Astrocyte (in vitro differentiated cells and primary cell): ENCODE results near the gene CAV1. TPM values are rescaled to one million over a fixed set of nuclear protein-coding genes. Genes with fewer than 3 reads are reported as not detected.

ENCODE experiments used
- DNase-seq: peaks from one replicate; pipeline ENCODE4 v3.0.0-alpha.2; 2010; ENCODE audit warnings: low read depth
- FAIRE-seq: peaks from 2 replicates; lab custom pipeline; 2011; peaks lifted over from hg19 to GRCh38; lab: Jason Lieb, UNC
- H2AFZ ChIP-seq: 2 replicates; pipeline ENCODE4 v1.6.0; 2012; ENCODE audit warnings: low read depth, low read length, inconsistent platforms
- H3K27ac ChIP-seq: 2 replicates; pipeline ENCODE4 v1.5.1; 2011; ENCODE audit warnings: low read depth, low read length, inconsistent platforms
- H3K27me3 ChIP-seq: 2 replicates; pipeline ENCODE4 v1.6.0; 2011; ENCODE audit warnings: low read length, inconsistent platforms; ENCODE audit not compliant: insufficient read depth
- H3K36me3 ChIP-seq: 2 replicates; pipeline ENCODE4 v1.5.1; 2011; ENCODE audit warnings: low read length, inconsistent platforms; ENCODE audit not compliant: insufficient read depth
- H3K4me1 ChIP-seq: 2 replicates; pipeline ENCODE4 v1.5.1; 2011; ENCODE audit warnings: low read length, inconsistent platforms; ENCODE audit not compliant: insufficient read depth
- H3K4me2 ChIP-seq: 2 replicates; pipeline ENCODE4 v1.6.0; 2012; ENCODE audit warnings: low read length, inconsistent platforms
- H3K4me3 ChIP-seq: 2 replicates; pipeline ENCODE4 v1.5.1; 2011; ENCODE audit warnings: low read depth, mild to moderate bottlenecking, low read length, inconsistent platforms; ENCODE audit not compliant: insufficient read depth
- H3K79me2 ChIP-seq: 2 replicates; pipeline ENCODE4 v1.6.0; 2012; ENCODE audit warnings: mild to moderate bottlenecking, low read length, inconsistent platforms; ENCODE audit not compliant: insufficient read depth
- H3K9ac ChIP-seq: 2 replicates; pipeline ENCODE4 v1.6.0; 2012; ENCODE audit warnings: mild to moderate bottlenecking, low read length, inconsistent platforms
- H3K9me3 ChIP-seq: 2 replicates; pipeline ENCODE4 v1.5.1; 2012; ENCODE audit warnings: low read depth, mild to moderate bottlenecking, low read length, inconsistent platforms; ENCODE audit not compliant: insufficient read depth
- H4K20me1 ChIP-seq: 2 replicates; pipeline ENCODE4 v1.6.0; 2012; ENCODE audit warnings: low read length, inconsistent platforms; ENCODE audit not compliant: insufficient read depth
- H3K27ac Mint-ChIP-seq: one replicate; pipeline ENCODE4 v1.8.0; 2021; ENCODE audit warnings: mild to moderate bottlenecking, mixed read lengths; ENCODE audit not compliant: unreplicated experiment
- H3K27me3 Mint-ChIP-seq: one replicate; pipeline ENCODE4 v1.8.0; 2021; ENCODE audit warnings: low read depth, mixed read lengths; ENCODE audit not compliant: unreplicated experiment
- H3K36me3 Mint-ChIP-seq: one replicate; pipeline ENCODE4 v1.8.0; 2021; ENCODE audit warnings: low read depth, mixed read lengths; ENCODE audit not compliant: unreplicated experiment
- H3K4me1 Mint-ChIP-seq: one replicate; pipeline ENCODE4 v1.8.0; 2021; ENCODE audit warnings: low read depth, mixed read lengths; ENCODE audit not compliant: unreplicated experiment
- H3K4me3 Mint-ChIP-seq: one replicate; pipeline ENCODE4 v1.8.0; 2021; ENCODE audit warnings: mild to moderate bottlenecking, moderate library complexity, mixed read lengths; ENCODE audit not compliant: unreplicated experiment
- H3K9me3 Mint-ChIP-seq: one replicate; pipeline ENCODE4 v1.8.0; 2021; ENCODE audit warnings: mild to moderate bottlenecking, mixed read lengths; ENCODE audit not compliant: unreplicated experiment
- CTCF ChIP-seq: IDR thresholded peaks from 2 replicates; pipeline ENCODE4 v1.5.1; 2011; ENCODE audit warnings: low read depth, mild to moderate bottlenecking, inconsistent platforms, low read length, moderate library complexity; ENCODE audit not compliant: insufficient read depth
- EZH2 ChIP-seq: IDR thresholded peaks from 2 replicates; pipeline ENCODE4 v1.6.1; 2012; ENCODE audit warnings: mild to moderate bottlenecking, low read length, inconsistent platforms; ENCODE audit not compliant: insufficient read depth
- total RNA-seq: library from RNA; stranded (reverse); gene quantifications from 2 replicates; pipeline ENCODE4 v1.2.1, GENCODE V29; 2021

Gene CAV1
- total RNA-seq, 1 donor from 2014 or later = 472 TPM

GRCh38 chr7:116539879-116540278 is 15.0 kb downstream of the CAV1 start:
- Mint-ChIP-seq H3K4me3 (no peak overlapping the region), H3K36me3 (peaks cover 48% of the 10 kb centered on the region), H3K4me1 (peaks cover 54% of the 10 kb centered on the region), H3K9me3 (no peaks in the 10 kb centered on the region), H3K27me3 (no peaks in the 10 kb centered on the region), H3K27ac (no peak overlapping the region)
- peaks cover 58% of the 10 kb centered on the region for H4K20me1 ChIP-seq
- peaks cover 39% of the 10 kb centered on the region for H3K4me1 ChIP-seq
- FAIRE-seq = no peak
- no peak overlapping the region for H3K27ac ChIP-seq
- peaks cover 96% of the 10 kb centered on the region for H3K79me2 ChIP-seq
- no peak overlapping the region for H3K4me3 ChIP-seq
- H3K9me3 ChIP-seq = no peaks in the 10 kb centered on the region
- H2AFZ ChIP-seq = no peak overlapping the region
- TF ChIP-seq CTCF (no peak), EZH2 (no peak)
- H3K27me3 ChIP-seq = no peaks in the 10 kb centered on the region
- DNase-seq = no peak
- no peak overlapping the region for H3K4me2 ChIP-seq
- H3K36me3 ChIP-seq = peaks cover 38% of the 10 kb centered on the region
- H3K9ac ChIP-seq = no peak overlapping the region

- Mint-ChIP-seq H3K9me3 (no peaks in the 10 kb centered on the region), H3K36me3 (peaks cover 50% of the 10 kb centered on the region), H3K27ac (peak overlapping the region; percentile 88), H3K4me3 (no peak overlapping the region), H3K27me3 (no peaks in the 10 kb centered on the region), H3K4me1 (peaks cover 56% of the 10 kb centered on the region)
- H3K9me3 ChIP-seq = no peaks in the 10 kb centered on the region
- H3K4me2 ChIP-seq = no peak overlapping the region
- H3K9ac ChIP-seq = no peak overlapping the region
- peaks cover 96% of the 10 kb centered on the region for H3K79me2 ChIP-seq
- no peaks in the 10 kb centered on the region for H3K27me3 ChIP-seq
- H4K20me1 ChIP-seq = peaks cover 50% of the 10 kb centered on the region
- peaks cover 35% of the 10 kb centered on the region for H3K4me1 ChIP-seq
- peaks cover 39% of the 10 kb centered on the region for H3K36me3 ChIP-seq
- H3K4me3 ChIP-seq = no peak overlapping the region
- H2AFZ ChIP-seq = no peak overlapping the region
- no peak for TF ChIP-seq EZH2
- no peak for TF ChIP-seq CTCF
- no peak for FAIRE-seq
- H3K27ac ChIP-seq = peak overlapping the region; percentile 34
- no peak for DNase-seq
Observed at GRCh38 chr7:116540743-116541142, 15.9 kb downstream of the CAV1 start.

- H2AFZ ChIP-seq = no peak overlapping the region
- no peaks in the 10 kb centered on the region for H3K27me3 Mint-ChIP-seq
- no peaks in the 10 kb centered on the region for H3K27me3 ChIP-seq
- peaks cover 35% of the 10 kb centered on the region for H3K4me1 ChIP-seq
- H4K20me1 ChIP-seq = peaks cover 49% of the 10 kb centered on the region
- H3K36me3 Mint-ChIP-seq = peaks cover 46% of the 10 kb centered on the region
- no peaks in the 10 kb centered on the region for H3K9me3 ChIP-seq
- peak overlapping the region; percentile 77 for H3K27ac ChIP-seq
- H3K36me3 ChIP-seq = peaks cover 36% of the 10 kb centered on the region
- H3K4me3 Mint-ChIP-seq = no peak overlapping the region
- peaks cover 96% of the 10 kb centered on the region for H3K79me2 ChIP-seq
- FAIRE-seq (no peak), DNase-seq (no peak)
- H3K4me2 ChIP-seq = peak overlapping the region; percentile 10
- TF ChIP-seq EZH2 (no peak), CTCF (no peak)
- H3K4me1 Mint-ChIP-seq = peaks cover 58% of the 10 kb centered on the region
- H3K27ac Mint-ChIP-seq = peak overlapping the region; percentile 73
- no peaks in the 10 kb centered on the region for H3K9me3 Mint-ChIP-seq
- H3K9ac ChIP-seq = peak overlapping the region; percentile 47
- no peak overlapping the region for H3K4me3 ChIP-seq
Observed at GRCh38 chr7:116541951-116542350, 17.1 kb downstream of the CAV1 start.
